ENCODE measurements around the gene MYLK. TPM values are rescaled to one million over a fixed set of nuclear protein-coding genes. Genes with fewer than 3 reads are reported as not detected.

Gene MYLK
- polyA plus RNA-seq, 1 donor (not counting 4 experiments of a cell fraction or from before 2014, with no cell fraction given): 7.8 TPM

- no peaks in the 10 kb centered on the region for H3K9me3 ChIP-seq (ENCODE audit: control insufficient read depth, low read depth, low read length)
- no peaks in the 10 kb centered on the region for H3K4me1 ChIP-seq (ENCODE audit: control insufficient read depth, extremely low read depth, insufficient read depth, low read length)
- H3K27ac ChIP-seq (ENCODE audit: control insufficient read depth, insufficient read depth, low read length): no peak overlapping the region
- TF ChIP-seq EZH2 (IDR thresholded peaks at IDR 0.05; ENCODE audit: low read length) (no peak), CTCF (optimal IDR thresholded peaks at IDR 0.05 in 1 of 3, IDR thresholded peaks at IDR 0.05 in 1 of 3, conservative IDR thresholded peaks at IDR 0.05 in 1 of 3; ENCODE audit: extremely low read depth in 1 of 3, insufficient read depth in 2 of 3, low read length in 3 of 3) (no peak)
- no peaks in the 10 kb centered on the region for H3K79me2 ChIP-seq (ENCODE audit: control insufficient read depth, insufficient read depth, low read length)
- H3K27me3 ChIP-seq (ENCODE audit: control insufficient read depth, extremely low read depth, insufficient read depth, low read length): peaks cover 14% of the 10 kb centered on the region
- peak overlapping the region; percentile 69 for H3K4me2 ChIP-seq (ENCODE audit: control insufficient read depth, extremely low read depth, insufficient read depth, low read depth, low read length)
- no peaks in the 10 kb centered on the region for H3K36me3 ChIP-seq (ENCODE audit: control insufficient read depth in 2 of 2, extremely low read depth in 1 of 2, insufficient read depth in 2 of 2, low read length in 2 of 2)
- H2AFZ ChIP-seq (ENCODE audit: control insufficient read depth, low read length): no peak overlapping the region
- H3K4me3 ChIP-seq (ENCODE audit: control insufficient read depth in 2 of 3, extremely low read depth in 1 of 3, insufficient read depth in 2 of 3, low read depth in 1 of 3, low read length in 3 of 3): no peak overlapping the region
- no peaks in the 10 kb centered on the region for H4K20me1 ChIP-seq (ENCODE audit: control insufficient read depth, extremely low read depth, insufficient read depth, low read length)
- no peak overlapping the region for H3K9ac ChIP-seq (ENCODE audit: control insufficient read depth, extremely low read depth, insufficient read depth, low read length)
- FAIRE-seq (no peak), DNase-seq (ENCODE audit: low read depth, low spot score) (no peak)
- H3K9me1 ChIP-seq (ENCODE audit: control insufficient read depth, extremely low read depth, insufficient read depth, low read length): no peaks in the 10 kb centered on the region
- dilution Hi-C loops (cut with MboI; ENCODE audit: extremely low pct_ligation_motif_present, low sequenced_read_pairs): no loop called here
These were observed 861 bp upstream of the MYLK start for GRCh38 chr3:123884993-123885392.

- H3K4me1 ChIP-seq (ENCODE audit: control insufficient read depth, extremely low read depth, insufficient read depth, low read length): no peaks in the 10 kb centered on the region
- peaks cover 14% of the 10 kb centered on the region for H3K27me3 ChIP-seq (ENCODE audit: control insufficient read depth, extremely low read depth, insufficient read depth, low read length)
- no peak for FAIRE-seq
These were observed 380 bp downstream of the MYLK start for GRCh38 chr3:123883701-123884202.

More at GRCh38 chr3:123883701-123884202, 380 bp downstream of the MYLK start:
- Histone ChIP-seq H3K79me2 (ENCODE audit: control insufficient read depth, insufficient read depth, low read length) (no peaks in the 10 kb centered on the region), H3K9me1 (ENCODE audit: control insufficient read depth, extremely low read depth, insufficient read depth, low read length) (no peaks in the 10 kb centered on the region), H3K36me3 (ENCODE audit: control insufficient read depth in 2 of 2, extremely low read depth in 1 of 2, insufficient read depth in 2 of 2, low read length in 2 of 2) (no peaks in the 10 kb centered on the region), H3K9ac (ENCODE audit: control insufficient read depth, extremely low read depth, insufficient read depth, low read length) (no peak overlapping the region), H3K4me2 (ENCODE audit: control insufficient read depth, extremely low read depth, insufficient read depth, low read depth, low read length) (peak overlapping the region; percentile 79), H4K20me1 (ENCODE audit: control insufficient read depth, extremely low read depth, insufficient read depth, low read length) (no peaks in the 10 kb centered on the region), H2AFZ (ENCODE audit: control insufficient read depth, low read length) (peak overlapping the region; percentile 64), H3K4me3 (ENCODE audit: control insufficient read depth in 2 of 3, extremely low read depth in 1 of 3, insufficient read depth in 2 of 3, low read depth in 1 of 3, low read length in 3 of 3) (peak overlapping the region; percentile 34 to 65 (median 50)), H3K9me3 (ENCODE audit: control insufficient read depth, low read depth, low read length) (no peaks in the 10 kb centered on the region), H3K27ac (ENCODE audit: control insufficient read depth, insufficient read depth, low read length) (no peak overlapping the region)
- dilution Hi-C loops (cut with MboI; ENCODE audit: extremely low pct_ligation_motif_present, low sequenced_read_pairs): no loop called here
- no peak for TF ChIP-seq CTCF (optimal IDR thresholded peaks at IDR 0.05 in 1 of 3, IDR thresholded peaks at IDR 0.05 in 1 of 3, conservative IDR thresholded peaks at IDR 0.05 in 1 of 3; ENCODE audit: extremely low read depth in 1 of 3, insufficient read depth in 2 of 3, low read length in 3 of 3)
- no peak for TF ChIP-seq EZH2 (IDR thresholded peaks at IDR 0.05; ENCODE audit: low read length)
- DNase-seq (ENCODE audit: low read depth, low spot score): no peak

Data from keratinocyte (primary cell).